OCI-LY1 (cell line): ENCODE measurements around the gene NEAT1.

ENCODE experiments used
- H2AFZ ChIP-seq: fragments of 200-600 bp; sonication (generic), shearing (Covaris generic); 2 replicates; pipeline ENCODE4 v1.6.0; 2014; ENCODE audit warnings: antibody characterized with exemption, mild to moderate bottlenecking, low read length
- H3F3A ChIP-seq: fragments of 200-600 bp; sonication (generic), shearing (Covaris generic); 2 replicates; pipeline ENCODE4 v1.6.0; 2014; ENCODE audit warnings: mild to moderate bottlenecking, antibody characterized with exemption, low read length, moderate library complexity; ENCODE audit not compliant: insufficient read depth
- H3K27ac ChIP-seq: fragments of 200-600 bp; sonication (generic); 2 replicates; pipeline ENCODE4 v1.5.1; 2014; ENCODE audit warnings: low read length, mixed run types, mild to moderate bottlenecking, low read depth; ENCODE audit not compliant: poor library complexity, severe bottlenecking
- H3K27me3 ChIP-seq: fragments of 200-600 bp; sonication (generic); 2 replicates; pipeline ENCODE4 v1.6.0; 2014; ENCODE audit warnings: antibody characterized with exemption, mild to moderate bottlenecking, low read length, moderate library complexity; ENCODE audit not compliant: insufficient read depth
- H3K36me3 ChIP-seq: fragments of 200-600 bp; sonication (generic); 2 replicates; pipeline ENCODE4 v1.6.1; 2014; ENCODE audit warnings: mild to moderate bottlenecking, antibody characterized with exemption, low read length, moderate library complexity, mixed read lengths; ENCODE audit not compliant: insufficient read depth
- H3K4me1 ChIP-seq: fragments of 200-600 bp; sonication (generic); 2 replicates; pipeline ENCODE4 v1.5.1; 2014; ENCODE audit warnings: mild to moderate bottlenecking, low read length, moderate library complexity; ENCODE audit not compliant: insufficient read depth, severe bottlenecking
- H3K4me2 ChIP-seq: fragments of 200-600 bp; sonication (generic), shearing (Covaris generic); 2 replicates; pipeline ENCODE4 v1.6.1; 2014; ENCODE audit warnings: low read length
- H3K4me3 ChIP-seq: fragments of 200-600 bp; sonication (generic); 2 replicates; pipeline ENCODE4 v1.5.1; 2014; ENCODE audit warnings: low read length, low read depth, mild to moderate bottlenecking, mixed read lengths; ENCODE audit not compliant: poor library complexity, severe bottlenecking
- H3K79me2 ChIP-seq: fragments of 200-600 bp; shearing (Covaris generic); 2 replicates; pipeline ENCODE4 v1.6.1; 2016; ENCODE audit warnings: mixed run types, low read length, mixed read lengths; ENCODE audit not compliant: insufficient read depth
- H3K9ac ChIP-seq: fragments of 200-600 bp; sonication (generic), shearing (Covaris generic); 2 replicates; pipeline ENCODE4 v1.6.1; 2014; ENCODE audit warnings: mild to moderate bottlenecking, low read length, mixed read lengths
- H3K9me2 ChIP-seq: fragments of 200-600 bp; sonication (generic), shearing (Covaris generic); 2 replicates; pipeline ENCODE4 v1.6.1; 2014; ENCODE audit warnings: low read depth, mild to moderate bottlenecking, low read length, mixed read lengths
- H3K9me3 ChIP-seq: fragments of 200-600 bp; shearing (Covaris generic); 2 replicates; pipeline ENCODE4 v1.6.1; 2014; ENCODE audit warnings: low read length, mixed read lengths
- H4K20me1 ChIP-seq: fragments of 200-600 bp; sonication (generic), shearing (Covaris generic); 2 replicates; pipeline ENCODE4 v1.6.0; 2016; ENCODE audit warnings: mild to moderate bottlenecking, low read length; ENCODE audit not compliant: insufficient read depth
- CTCF ChIP-seq: fragments of 200-600 bp; sonication (generic), shearing (Covaris generic); IDR thresholded peaks from 2 replicates; pipeline ENCODE4 v1.5.1; 2017; ENCODE audit warnings: mild to moderate bottlenecking, antibody characterized with exemption, low read length, moderate library complexity, mixed read lengths
- EZH2 ChIP-seq: fragments of 200-600 bp; sonication (generic), shearing (Covaris generic); IDR thresholded peaks from 2 replicates; pipeline ENCODE4 v1.8.0; 2017; ENCODE audit warnings: borderline replicate concordance, mixed run types, mild to moderate bottlenecking, antibody characterized with exemption, low read length, moderate library complexity, mixed read lengths

The NEAT1 gene

GRCh38 chr11:65479184-65480145 is 56.9 kb downstream of the NEAT1 start:
- peak overlapping the region; percentile 4; the same call in 1 of the 2 replicates for H3K9ac ChIP-seq
- TF ChIP-seq CTCF = 0 out of 2 replicates have a peak, but pooled peaks have one; percentile 11
- TF ChIP-seq EZH2 = no peak
- peak overlapping the region; percentile 19 for H3K27ac ChIP-seq
- H3K4me2 ChIP-seq = no peak overlapping the region
- no peaks in the 10 kb centered on the region for H3K79me2 ChIP-seq
- H3K36me3 ChIP-seq = no peaks in the 10 kb centered on the region
- peaks cover 11% of the 10 kb centered on the region for H3F3A ChIP-seq
- H3K9me2 ChIP-seq = no peaks in the 10 kb centered on the region
- no peaks in the 10 kb centered on the region for H3K9me3 ChIP-seq
- H3K27me3 ChIP-seq = no peaks in the 10 kb centered on the region
- H4K20me1 ChIP-seq = no peaks in the 10 kb centered on the region
- no peak overlapping the region for H2AFZ ChIP-seq
- peaks cover 49% of the 10 kb centered on the region for H3K4me1 ChIP-seq
- H3K4me3 ChIP-seq = no peak overlapping the region

- no peak for TF ChIP-seq EZH2
- no peak for TF ChIP-seq CTCF
- no peak overlapping the region for H2AFZ ChIP-seq
- no peaks in the 10 kb centered on the region for H3K36me3 ChIP-seq
- no peaks in the 10 kb centered on the region for H3K9me2 ChIP-seq
- no peaks in the 10 kb centered on the region for H3F3A ChIP-seq
- H3K27me3 ChIP-seq = no peaks in the 10 kb centered on the region
- no peaks in the 10 kb centered on the region for H3K9me3 ChIP-seq
- H4K20me1 ChIP-seq = no peaks in the 10 kb centered on the region
- H3K79me2 ChIP-seq = no peaks in the 10 kb centered on the region
- no peak overlapping the region for H3K9ac ChIP-seq
- no peak overlapping the region for H3K4me2 ChIP-seq
- H3K4me3 ChIP-seq = no peak overlapping the region
- H3K27ac ChIP-seq = no peak overlapping the region
- H3K4me1 ChIP-seq = peaks cover 58% of the 10 kb centered on the region
Measured at GRCh38 chr11:65482306-65482850, 59.8 kb downstream of the NEAT1 start.

- Histone ChIP-seq H3K4me3 (no peak overlapping the region), H3F3A (no peaks in the 10 kb centered on the region), H3K27me3 (no peaks in the 10 kb centered on the region), H4K20me1 (no peaks in the 10 kb centered on the region), H2AFZ (no peak overlapping the region), H3K9me3 (no peaks in the 10 kb centered on the region), H3K9ac (no peak overlapping the region), H3K36me3 (no peaks in the 10 kb centered on the region), H3K4me1 (peaks cover 66% of the 10 kb centered on the region), H3K4me2 (no peak overlapping the region), H3K9me2 (no peaks in the 10 kb centered on the region), H3K27ac (peak overlapping the region; percentile 78), H3K79me2 (no peaks in the 10 kb centered on the region)
- TF ChIP-seq EZH2 (no peak), CTCF (no peak)
Measured at GRCh38 chr11:65485920-65486219, 63.3 kb downstream of the NEAT1 start.
